Measurements from ENCODE around the gene HOXD11. TPM values are rescaled to one million over a fixed set of nuclear protein-coding genes. Genes with fewer than 3 reads are reported as not detected.
A peak's percentile ranks its signal among the peaks of the same experiment; 100 is the strongest.

Gene HOXD11
- total and polyA plus RNA-seq, 2 of the 4 experiments (the other 2 are of a cell fraction) = not detected

- peak; percentile 28 for DNase-seq
- no peaks in the 10 kb centered on the region for H3K79me1 ChIP-seq (ENCODE audit: low read depth in 1 of 2, low read length in 2 of 2)
- no peak overlapping the region for H2BK5ac ChIP-seq (ENCODE audit: low read depth, low read length, poor library complexity, severe bottlenecking)
- H4K91ac ChIP-seq (ENCODE audit: insufficient read depth, low read depth, low read length) = no peak overlapping the region
- no peaks in the 10 kb centered on the region for H3K4me1 ChIP-seq (ENCODE audit: control insufficient read depth, insufficient read depth, low read length)
- H4K5ac ChIP-seq (ENCODE audit: low read depth, low read length) = no peak overlapping the region
- intact Hi-C loops (cut with micrococcal nuclease) (loop anchor here (1.0 kb wide), 1 partner anchor 24 kb away; no protein-coding TSS in a partner anchor), in situ Hi-C loops (cut with MboI; ENCODE audit: low sequenced_read_pairs) (no loop called here), dilution Hi-C loops (cut with HindIII; ENCODE audit: low sequenced_read_pairs, unreplicated experiment) (no loop called here)
- H2BK15ac ChIP-seq (ENCODE audit: low read depth, low read length) = no peak overlapping the region
- no peak overlapping the region for H3K14ac ChIP-seq (replicated peaks; ENCODE audit: low read depth, low read length)
- no peak overlapping the region for H3K56ac ChIP-seq (ENCODE audit: extremely low read depth, insufficient read depth, low read length)
- no peak overlapping the region for H3K4me2 ChIP-seq (ENCODE audit: low read depth, low read length)
- no peak overlapping the region for H2BK20ac ChIP-seq (ENCODE audit: low read depth, low read length)
- no peak overlapping the region for H2AK9ac ChIP-seq (replicated peaks; ENCODE audit: low read depth, low read length, poor library complexity)
- no peaks in the 10 kb centered on the region for H4K20me1 ChIP-seq (ENCODE audit: insufficient read depth, low read length)
- H3K27me3 ChIP-seq (ENCODE audit: control insufficient read depth, insufficient read depth, low read length) = peaks cover 89% of the 10 kb centered on the region
- WGBS, 2 experiments (ENCODE audit: extremely low coverage in 2 of 2, insufficient read length in 1 of 2) = 1% methylated on average over 7 of the region's 16 CpGs; no CpG with 5 or more reads in 1 of the 2 experiments
- H3K27ac ChIP-seq (ENCODE audit: insufficient read depth, low read length) = no peak overlapping the region
- no peak overlapping the region for H3K4ac ChIP-seq (ENCODE audit: low read depth, low read length)
- peak; percentile 50 for TF ChIP-seq CTCF (conservative IDR thresholded peaks at IDR 0.05; ENCODE audit: low read depth, low read length)
- TF ChIP-seq SMC3 (IDR thresholded peaks at IDR 0.05; ENCODE audit: low read depth, low read length) = 0 out of 2 replicates have a peak, but pooled peaks have one; percentile 9
- TF ChIP-seq FOS (IDR thresholded peaks at IDR 0.05; ENCODE audit: low read depth, low read length) = no peak
- ChIA-PET CTCF (interaction anchor here (0.6 to 1.3 kb wide), 3 partner anchors 13 to 543 kb away, joined by 3 to 4 read pairs (median 3); no protein-coding TSS in a partner anchor), POLR2A (ENCODE audit: unreplicated experiment) (no interaction called here)
- ATAC-seq (ENCODE audit: low read depth) = 0 out of 2 replicates have a peak, but pooled peaks have one; percentile 50
- no peak overlapping the region for H3K23ac ChIP-seq (ENCODE audit: low read depth, low read length)
- no peak overlapping the region for H2AK5ac ChIP-seq (ENCODE audit: low read depth, low read length)
- no TSS peak for BruUV-seq (replicated peaks)
- H3K9me1 ChIP-seq (ENCODE audit: insufficient read depth, low read length) = no peaks in the 10 kb centered on the region
- H2BK120ac ChIP-seq (ENCODE audit: low read depth, low read length) = no peak overlapping the region
- H3K9me3 ChIP-seq (ENCODE audit: control insufficient read depth, insufficient read depth, low read length) = peaks cover 7% of the 10 kb centered on the region
- H3K9ac ChIP-seq (ENCODE audit: low read depth, low read length) = no peak overlapping the region
- no peak overlapping the region for H2AFZ ChIP-seq (replicated peaks; ENCODE audit: low read length, poor library complexity)
- H3K18ac ChIP-seq (ENCODE audit: low read depth, low read length) = no peak overlapping the region
- no peaks in the 10 kb centered on the region for H3K36me3 ChIP-seq (ENCODE audit: control insufficient read depth, insufficient read depth, low read length)
- no peak overlapping the region for H4K8ac ChIP-seq (ENCODE audit: low read depth in 2 of 2, low read length in 2 of 2)
- no peak overlapping the region for H3K4me3 ChIP-seq (ENCODE audit: insufficient read depth, low read depth, low read length)
Measured at GRCh38 chr2:176111309-176111663, 4.2 kb downstream of the HOXD11 start.
